Stimulated activated CD4-positive, alpha-beta T cell treated with anti-CD3 and anti-CD28 coated beads, Interleukin-2, amount 100 ng/mL, for 48 hours (primary cell): ENCODE data around the gene MRPL41.
"Not testable (repeated sequence)": the region's sequence is repeated elsewhere in the genome, so short reads cannot be mapped to it uniquely, and the experiment has no call there.

ENCODE experiments used
- DNase-seq, 2 donors: peaks; one replicate each; pipeline ENCODE4 v3.0.0-alpha.2; 2020

MRPL41 gene

GRCh38 chr9:137551264-137552021 lies at the start of gene MRPL41:
TSS of gene MRPL41 (plus strand) at chr9:137551879. CDS start at chr9:137552082, 203 bp downstream.
- DNase-seq, result peak; percentile 81 to 85

- DNase-seq, result no peak
Observed at GRCh38 chr9:137502008-137502911, 49.4 kb upstream of the MRPL41 start.

- no peak for DNase-seq
Observed at GRCh38 chr9:137504432-137504777, 47.3 kb upstream of the MRPL41 start.

- no peak for DNase-seq
Observed at GRCh38 chr9:137505421-137506140, 46.1 kb upstream of the MRPL41 start.

- DNase-seq, result no peak
Observed at GRCh38 chr9:137506274-137506673, 45.4 kb upstream of the MRPL41 start.

- DNase-seq, result no peak
Observed at GRCh38 chr9:137506702-137507171, 44.9 kb upstream of the MRPL41 start.

- no peak for DNase-seq
Observed at GRCh38 chr9:137509198-137509597, 42.5 kb upstream of the MRPL41 start.

GRCh38 chr9:137511126-137511525 lies 40.6 kb upstream of the MRPL41 start:
- not testable (repeated sequence) for DNase-seq

GRCh38 chr9:137511758-137512463 lies 39.8 kb upstream of the MRPL41 start:
- DNase-seq, result no peak

- not testable (repeated sequence) for DNase-seq
Observed at GRCh38 chr9:137513136-137513535, 38.5 kb upstream of the MRPL41 start.

GRCh38 chr9:137513801-137514570 lies 37.7 kb upstream of the MRPL41 start:
- DNase-seq, result not testable (repeated sequence)

- DNase-seq, result no peak
Observed at GRCh38 chr9:137514691-137515337, 36.9 kb upstream of the MRPL41 start.

GRCh38 chr9:137515338-137515724 lies 36.3 kb upstream of the MRPL41 start:
- no peak for DNase-seq

- no peak for DNase-seq
Observed at GRCh38 chr9:137516144-137516917, 35.3 kb upstream of the MRPL41 start.

GRCh38 chr9:137518661-137519459 lies 32.8 kb upstream of the MRPL41 start:
- DNase-seq, result not testable (repeated sequence)

GRCh38 chr9:137519553-137519952 lies 32.1 kb upstream of the MRPL41 start:
- DNase-seq, result no peak

GRCh38 chr9:137520614-137521404 lies 30.9 kb upstream of the MRPL41 start:
- no peak for DNase-seq

- DNase-seq, result no peak
Observed at GRCh38 chr9:137521405-137521985, 30.2 kb upstream of the MRPL41 start.
